ENCODE measurements around the gene RAD18.

Gene RAD18

DNA sequence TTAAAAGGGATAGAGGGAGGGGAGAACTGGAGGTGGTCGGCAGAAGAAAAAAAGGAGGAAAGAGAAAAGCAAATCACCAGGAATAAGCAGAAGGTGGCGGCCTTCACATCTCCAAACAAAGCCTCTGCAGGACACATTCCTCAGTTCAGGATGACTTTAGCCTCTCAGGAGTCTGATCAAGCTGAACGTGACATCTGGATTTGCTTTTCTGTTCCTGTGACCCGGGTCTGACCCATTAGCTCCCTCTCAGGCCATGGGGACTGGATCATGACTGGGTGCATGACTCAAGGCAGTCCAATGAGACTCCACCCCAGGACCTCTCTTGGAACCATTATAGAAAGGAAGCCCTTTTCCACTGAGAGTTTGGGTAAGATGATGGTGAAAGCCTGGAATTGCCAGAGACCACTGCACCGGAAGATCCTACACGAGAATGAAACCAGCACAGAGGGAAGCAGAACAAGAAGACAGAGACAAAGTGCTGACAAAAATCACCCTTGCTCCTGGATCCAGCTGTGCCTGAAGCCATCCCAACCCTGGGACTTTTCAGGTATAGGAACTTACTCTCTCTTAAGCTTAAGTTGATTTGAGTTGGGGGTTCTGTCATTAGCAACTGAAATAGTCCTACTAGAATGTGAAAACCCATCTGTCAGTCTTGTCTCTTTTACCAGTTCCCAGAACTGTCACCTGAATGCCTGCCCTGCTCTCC, 45.4 kb upstream of the RAD18 start:
- no peak overlapping the region for H2AFZ ChIP-seq (ENCODE audit: low read length)
- H3K4me1 ChIP-seq (ENCODE audit: insufficient read depth, low read length, severe bottlenecking): no peaks in the 10 kb centered on the region
- H3K4me3 ChIP-seq (ENCODE audit: low read depth, low read length, poor library complexity, severe bottlenecking): no peak overlapping the region
- no peaks in the 10 kb centered on the region for H4K20me1 ChIP-seq (ENCODE audit: insufficient read depth, low read length)
- H3F3A ChIP-seq (ENCODE audit: insufficient read depth, low read length): no peaks in the 10 kb centered on the region
- H3K27me3 ChIP-seq (ENCODE audit: insufficient read depth, low read length): no peaks in the 10 kb centered on the region
- H3K79me2 ChIP-seq (ENCODE audit: insufficient read depth, low read length): no peaks in the 10 kb centered on the region
- no peaks in the 10 kb centered on the region for H3K9me3 ChIP-seq (ENCODE audit: low read length)
- no peaks in the 10 kb centered on the region for H3K9me2 ChIP-seq (ENCODE audit: low read depth, low read length)
- H3K27ac ChIP-seq (ENCODE audit: low read depth, low read length, poor library complexity, severe bottlenecking): no peak overlapping the region
- TF ChIP-seq, protein P1, sequence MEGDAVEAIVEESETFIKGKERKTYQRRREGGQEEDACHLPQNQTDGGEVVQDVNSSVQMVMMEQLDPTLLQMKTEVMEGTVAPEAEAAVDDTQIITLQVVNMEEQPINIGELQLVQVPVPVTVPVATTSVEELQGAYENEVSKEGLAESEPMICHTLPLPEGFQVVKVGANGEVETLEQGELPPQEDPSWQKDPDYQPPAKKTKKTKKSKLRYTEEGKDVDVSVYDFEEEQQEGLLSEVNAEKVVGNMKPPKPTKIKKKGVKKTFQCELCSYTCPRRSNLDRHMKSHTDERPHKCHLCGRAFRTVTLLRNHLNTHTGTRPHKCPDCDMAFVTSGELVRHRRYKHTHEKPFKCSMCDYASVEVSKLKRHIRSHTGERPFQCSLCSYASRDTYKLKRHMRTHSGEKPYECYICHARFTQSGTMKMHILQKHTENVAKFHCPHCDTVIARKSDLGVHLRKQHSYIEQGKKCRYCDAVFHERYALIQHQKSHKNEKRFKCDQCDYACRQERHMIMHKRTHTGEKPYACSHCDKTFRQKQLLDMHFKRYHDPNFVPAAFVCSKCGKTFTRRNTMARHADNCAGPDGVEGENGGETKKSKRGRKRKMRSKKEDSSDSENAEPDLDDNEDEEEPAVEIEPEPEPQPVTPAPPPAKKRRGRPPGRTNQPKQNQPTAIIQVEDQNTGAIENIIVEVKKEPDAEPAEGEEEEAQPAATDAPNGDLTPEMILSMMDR (IDR thresholded peaks at IDR 0.05; ENCODE audit: low read length): no peak
- no peak for TF ChIP-seq EZH2 (IDR thresholded peaks at IDR 0.05; ENCODE audit: borderline replicate concordance, low read length)
- H3K4me2 ChIP-seq (ENCODE audit: low read length): no peak overlapping the region
- no peak overlapping the region for H3K9ac ChIP-seq (ENCODE audit: low read length)
- no peaks in the 10 kb centered on the region for H3K36me3 ChIP-seq (ENCODE audit: insufficient read depth, low read length)

DNA sequence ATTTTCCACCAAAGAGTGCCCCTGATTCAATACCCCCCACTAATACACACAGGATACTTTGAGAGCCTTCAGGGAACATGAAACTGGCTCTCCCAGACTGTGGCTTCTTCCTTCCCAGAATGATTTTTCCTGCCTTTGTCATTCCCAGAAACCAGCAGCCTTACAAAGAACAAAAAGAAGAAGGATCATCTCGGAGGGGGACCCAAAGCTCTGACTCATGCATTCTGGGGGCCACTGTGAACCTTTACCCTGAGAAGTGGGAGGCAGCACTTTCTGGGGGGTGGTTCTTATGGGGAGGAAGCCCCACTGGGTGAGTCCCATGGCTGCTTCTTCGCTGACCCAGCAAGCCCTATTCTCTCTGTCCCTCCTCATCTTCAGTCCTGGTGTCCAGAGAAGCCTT, 44.7 kb upstream of the RAD18 start:
- Histone ChIP-seq H3K36me3 (ENCODE audit: insufficient read depth, low read length) (no peaks in the 10 kb centered on the region), H2AFZ (ENCODE audit: low read length) (no peak overlapping the region), H3F3A (ENCODE audit: insufficient read depth, low read length) (no peaks in the 10 kb centered on the region), H3K79me2 (ENCODE audit: insufficient read depth, low read length) (no peaks in the 10 kb centered on the region), H3K9ac (ENCODE audit: low read length) (no peak overlapping the region), H3K9me3 (ENCODE audit: low read length) (no peaks in the 10 kb centered on the region), H3K4me3 (ENCODE audit: low read depth, low read length, poor library complexity, severe bottlenecking) (no peak overlapping the region), H3K9me2 (ENCODE audit: low read depth, low read length) (no peaks in the 10 kb centered on the region), H3K27me3 (ENCODE audit: insufficient read depth, low read length) (no peaks in the 10 kb centered on the region), H4K20me1 (ENCODE audit: insufficient read depth, low read length) (no peaks in the 10 kb centered on the region), H3K27ac (ENCODE audit: low read depth, low read length, poor library complexity, severe bottlenecking) (no peak overlapping the region), H3K4me2 (ENCODE audit: low read length) (no peak overlapping the region), H3K4me1 (ENCODE audit: insufficient read depth, low read length, severe bottlenecking) (no peaks in the 10 kb centered on the region)
- TF ChIP-seq, protein P1 (IDR thresholded peaks at IDR 0.05; ENCODE audit: low read length): no peak
- TF ChIP-seq EZH2 (IDR thresholded peaks at IDR 0.05; ENCODE audit: borderline replicate concordance, low read length): no peak

DNA sequence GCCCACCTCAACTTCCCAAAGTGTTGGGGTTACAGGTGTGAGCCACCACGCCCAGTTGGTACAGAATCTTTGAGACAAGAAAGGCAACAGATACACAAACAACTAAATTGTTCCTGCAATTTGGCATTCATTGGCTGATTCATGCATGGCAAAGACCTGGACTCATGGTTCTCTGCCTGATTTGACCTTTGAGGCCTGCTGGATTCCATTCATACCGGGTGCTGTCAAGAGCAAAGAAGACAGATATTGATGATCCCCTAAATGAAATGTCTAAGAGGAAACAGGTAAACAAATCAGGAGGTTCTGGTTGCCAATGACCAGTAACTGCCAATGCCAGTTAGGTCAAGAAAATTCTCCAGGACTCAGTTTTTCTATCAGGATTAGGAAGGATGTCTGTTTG, 43.9 kb upstream of the RAD18 start:
- Histone ChIP-seq H3K4me2 (ENCODE audit: low read length) (no peak overlapping the region), H3K9ac (ENCODE audit: low read length) (no peak overlapping the region), H3K4me3 (ENCODE audit: low read depth, low read length, poor library complexity, severe bottlenecking) (no peak overlapping the region), H3K4me1 (ENCODE audit: insufficient read depth, low read length, severe bottlenecking) (no peaks in the 10 kb centered on the region), H3K36me3 (ENCODE audit: insufficient read depth, low read length) (no peaks in the 10 kb centered on the region), H4K20me1 (ENCODE audit: insufficient read depth, low read length) (no peaks in the 10 kb centered on the region), H3K79me2 (ENCODE audit: insufficient read depth, low read length) (no peaks in the 10 kb centered on the region), H3K9me2 (ENCODE audit: low read depth, low read length) (no peaks in the 10 kb centered on the region), H3K27me3 (ENCODE audit: insufficient read depth, low read length) (no peaks in the 10 kb centered on the region), H3K9me3 (ENCODE audit: low read length) (no peaks in the 10 kb centered on the region), H3K27ac (ENCODE audit: low read depth, low read length, poor library complexity, severe bottlenecking) (no peak overlapping the region), H3F3A (ENCODE audit: insufficient read depth, low read length) (no peaks in the 10 kb centered on the region), H2AFZ (ENCODE audit: low read length) (no peak overlapping the region)
- TF ChIP-seq EZH2 (IDR thresholded peaks at IDR 0.05; ENCODE audit: borderline replicate concordance, low read length): no peak
- TF ChIP-seq, protein P1 (IDR thresholded peaks at IDR 0.05; ENCODE audit: low read length): no peak

All from OCI-LY1 (cell line).